Stimulated activated CD4-positive, alpha-beta T cell treated with anti-CD3 and anti-CD28 coated beads, Interleukin-2, amount 100 ng/mL, for 48 hours (primary cell): ENCODE measurements around the gene IZUMO4.

Experiments used
- DNase-seq, 2 donors: peaks; one replicate each; pipeline ENCODE4 v3.0.0-alpha.2; 2020

Gene IZUMO4

DNA sequence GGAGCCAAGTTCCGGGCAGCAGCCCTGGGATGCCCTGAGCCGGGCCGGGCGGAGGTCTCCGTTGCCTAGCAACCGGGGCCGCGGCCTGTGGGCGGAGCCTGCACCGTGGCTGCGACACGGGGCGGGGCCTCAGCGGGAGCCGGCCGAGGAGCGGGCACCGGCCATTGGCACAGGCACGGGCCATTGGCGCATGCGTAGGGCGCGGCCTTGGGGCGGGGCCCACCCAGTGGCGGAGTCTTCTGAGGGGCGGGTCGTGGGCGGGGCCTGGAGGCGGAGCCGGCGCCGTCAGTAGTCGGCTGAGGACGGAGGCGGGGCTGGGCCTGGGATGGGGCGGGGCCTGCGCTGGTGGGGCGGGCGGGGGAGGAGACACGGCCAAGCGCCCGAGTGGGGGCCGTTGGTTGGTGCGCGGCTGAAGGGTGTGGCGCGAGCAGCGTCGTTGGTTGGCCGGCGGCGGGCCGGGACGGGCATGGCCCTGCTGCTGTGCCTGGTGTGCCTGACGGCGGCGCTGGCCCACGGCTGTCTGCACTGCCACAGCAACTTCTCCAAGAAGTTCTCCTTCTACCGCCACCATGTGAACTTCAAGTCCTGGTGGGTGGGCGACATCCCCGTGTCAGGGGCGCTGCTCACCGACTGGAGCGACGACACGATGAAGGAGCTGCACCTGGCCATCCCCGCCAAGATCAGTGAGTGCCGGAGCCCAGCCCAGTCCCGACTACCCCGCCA, at the start of gene IZUMO4:
Gene IZUMO4, plus strand, starts transcription at position 436 of the 723 bp plus-strand sequence. Its CDS starts 31 bp downstream, at position 467.
- DNase-seq: peak; percentile 100

- no peak for DNase-seq
These were observed 49.7 kb upstream of the IZUMO4 start for GRCh38 chr19:2047076-2047448.

GRCh38 chr19:2047449-2048103, 49.1 kb upstream of the IZUMO4 start:
- no peak for DNase-seq

DNA sequence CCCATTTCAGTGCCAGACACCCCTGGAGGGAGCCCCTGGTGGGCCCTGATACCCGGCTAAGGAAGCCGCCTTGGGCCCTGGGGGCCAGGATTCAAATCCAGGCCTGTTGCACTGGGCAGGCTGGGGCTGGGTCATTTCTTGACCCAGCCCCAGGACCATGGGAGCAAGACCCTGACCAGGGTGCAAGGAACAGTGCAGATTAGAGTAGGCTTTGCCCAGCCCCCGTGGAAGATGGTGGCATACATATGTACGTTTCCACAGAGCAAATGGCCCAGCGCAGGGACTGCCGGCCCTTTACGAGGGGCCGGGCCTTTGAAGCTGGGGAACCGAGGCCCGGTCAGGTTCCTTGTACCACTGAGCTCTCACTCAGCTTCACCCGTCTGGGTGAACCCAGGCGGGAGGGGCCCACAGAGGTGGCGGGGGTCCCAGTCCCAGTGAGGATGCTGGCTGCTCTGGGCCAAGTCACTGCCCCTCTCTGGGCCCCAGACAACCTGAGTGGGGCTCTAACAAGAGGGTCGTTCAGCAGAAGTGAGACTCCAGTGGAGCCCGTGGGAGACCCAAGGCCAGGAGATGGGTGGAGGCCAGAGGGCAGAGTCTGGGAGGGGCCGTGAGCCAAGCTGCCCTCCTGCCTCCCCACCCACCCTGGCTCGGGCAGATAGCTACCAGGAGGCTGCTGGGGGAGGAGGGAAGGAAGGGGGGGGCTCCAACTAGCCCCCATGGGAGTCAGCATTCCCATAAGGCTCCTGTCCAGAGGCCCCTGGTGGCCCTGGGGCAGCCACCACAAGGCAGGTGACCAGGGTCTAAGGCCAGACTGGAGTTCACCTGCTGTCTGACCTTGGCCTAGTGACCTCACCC, 48.4 kb upstream of the IZUMO4 start:
- DNase-seq: no peak

DNA sequence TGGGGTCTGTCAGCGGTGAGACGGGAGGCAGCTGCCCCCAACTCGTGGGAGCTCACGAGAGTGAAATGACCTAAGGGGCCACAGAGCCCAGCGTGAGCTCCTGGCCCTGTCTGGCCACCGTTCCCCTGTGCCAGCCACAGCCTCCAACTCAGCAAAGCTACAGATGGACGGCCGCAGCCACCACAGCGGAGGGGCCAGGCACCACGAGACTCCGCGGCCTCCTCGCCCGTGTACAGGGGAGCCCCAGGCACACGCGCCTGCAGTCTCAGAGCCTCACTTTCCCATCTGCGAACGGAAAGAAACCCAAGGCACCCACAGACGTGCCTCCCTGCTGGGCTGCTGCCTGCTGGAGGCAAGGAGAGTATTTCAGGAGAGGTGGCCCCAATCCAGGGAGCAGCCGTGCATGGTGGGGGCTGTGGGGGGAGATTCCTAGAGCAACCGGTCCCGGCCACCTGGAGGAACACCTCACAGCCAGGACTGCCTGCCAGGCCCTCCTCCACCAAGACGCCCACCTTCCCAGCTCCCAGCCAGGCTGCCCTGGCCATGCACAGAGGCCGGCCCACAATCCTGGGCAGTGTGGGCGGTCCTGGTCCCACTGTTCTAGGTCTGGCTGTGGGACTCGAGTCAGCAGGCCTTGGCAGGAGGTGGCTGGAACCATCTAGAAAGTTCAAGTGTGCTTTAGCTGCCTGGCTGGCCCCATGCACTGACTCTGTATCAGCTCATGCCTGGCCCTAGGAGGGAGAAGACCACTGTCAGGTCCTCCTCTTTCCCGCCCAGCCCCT, 47.6 kb upstream of the IZUMO4 start:
- DNase-seq: no peak

DNA sequence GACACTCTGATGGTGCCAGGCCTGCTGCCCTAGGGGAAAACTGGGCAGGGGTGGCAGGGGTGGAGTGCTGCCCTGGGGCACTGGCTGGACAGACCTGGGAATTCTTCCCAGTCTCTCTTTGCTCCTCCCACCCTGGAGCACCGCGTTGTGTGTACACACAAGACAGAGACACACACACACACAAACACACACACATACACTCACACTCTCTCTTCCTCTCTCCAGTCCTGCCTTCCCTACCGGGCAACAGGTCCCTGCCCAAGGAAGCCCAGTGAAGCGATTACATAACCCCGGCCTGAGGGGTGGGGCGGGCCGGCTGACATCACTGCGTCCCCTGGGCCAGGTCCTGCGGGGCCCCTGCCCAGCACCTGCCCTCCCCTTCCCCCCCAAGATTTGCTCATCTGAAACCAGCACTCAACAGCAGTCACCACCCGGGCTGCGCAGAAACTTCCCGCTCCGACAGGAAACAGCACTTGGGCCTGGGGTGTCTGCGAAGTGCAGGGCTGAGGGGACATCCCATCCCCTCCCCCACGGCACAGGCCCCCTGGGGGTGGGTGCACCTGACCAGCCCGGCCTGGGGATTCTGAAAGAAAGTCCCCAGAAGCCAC, 46.9 kb upstream of the IZUMO4 start:
- DNase-seq: no peak

DNA sequence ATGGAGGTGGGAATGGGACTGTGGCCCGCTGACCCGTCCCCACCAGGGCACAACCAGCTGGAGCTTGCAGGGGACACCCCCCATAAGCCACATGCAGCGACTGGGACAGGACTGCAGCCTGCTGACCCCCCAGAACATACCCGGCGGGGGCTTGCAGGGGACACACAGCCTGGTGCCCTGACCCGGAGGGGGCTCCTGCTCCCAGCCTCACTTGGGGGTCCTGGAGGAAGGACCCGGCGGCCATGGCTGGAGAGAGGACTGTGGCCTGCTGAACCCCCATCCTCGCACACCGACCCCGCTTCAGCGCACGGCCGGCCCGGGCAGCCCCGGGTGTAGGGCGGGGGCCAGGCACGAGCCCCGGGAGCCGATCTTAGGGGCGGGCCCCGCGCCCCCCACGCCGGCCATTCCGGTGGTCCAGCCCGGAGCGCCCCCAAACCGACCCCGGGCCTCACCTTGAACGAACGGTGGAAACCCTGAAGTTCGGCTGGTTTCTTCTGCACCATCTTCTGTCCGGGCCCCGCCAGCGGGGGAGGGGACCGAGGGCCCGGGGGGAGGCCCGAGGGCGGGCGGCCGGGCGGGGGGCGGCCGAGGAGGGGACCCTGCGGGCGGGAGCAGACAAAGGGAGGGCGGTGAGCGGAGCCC, 46.2 kb upstream of the IZUMO4 start:
- no peak for DNase-seq

- peak; percentile 97 to 99 for DNase-seq
These were observed 45.5 kb upstream of the IZUMO4 start, which contains the start of gene MKNK2 for GRCh38 chr19:2050991-2051772. MKNK2 (minus strand) TSS chr19:2051244; CDS start chr19:2050851, 393 bp downstream.

- DNase-seq: no peak
These were observed 44.7 kb upstream of the IZUMO4 start for GRCh38 chr19:2051773-2052704.

- no peak for DNase-seq
These were observed 42.9 kb upstream of the IZUMO4 start for GRCh38 chr19:2053601-2054389.

DNA sequence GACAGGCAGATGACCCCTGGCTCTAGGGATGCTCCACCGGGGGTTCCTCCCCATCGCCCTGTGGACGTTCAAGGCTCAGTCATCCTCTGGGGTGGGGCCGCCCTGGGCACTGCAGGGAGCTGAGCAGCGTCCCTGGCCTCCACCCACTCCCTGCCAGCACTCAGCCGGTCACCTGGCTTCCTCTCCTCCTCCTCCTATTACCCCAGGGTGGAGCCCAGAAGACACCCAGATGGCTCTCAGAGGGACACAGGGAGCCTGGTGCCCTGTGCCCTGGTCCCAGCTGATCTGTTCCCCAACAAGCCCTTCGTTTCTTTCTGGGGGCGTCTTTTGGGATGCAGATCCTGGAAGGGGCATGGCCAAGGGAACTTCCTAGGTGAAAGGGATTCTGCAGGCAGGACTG, 42.0 kb upstream of the IZUMO4 start:
- no peak for DNase-seq

DNA sequence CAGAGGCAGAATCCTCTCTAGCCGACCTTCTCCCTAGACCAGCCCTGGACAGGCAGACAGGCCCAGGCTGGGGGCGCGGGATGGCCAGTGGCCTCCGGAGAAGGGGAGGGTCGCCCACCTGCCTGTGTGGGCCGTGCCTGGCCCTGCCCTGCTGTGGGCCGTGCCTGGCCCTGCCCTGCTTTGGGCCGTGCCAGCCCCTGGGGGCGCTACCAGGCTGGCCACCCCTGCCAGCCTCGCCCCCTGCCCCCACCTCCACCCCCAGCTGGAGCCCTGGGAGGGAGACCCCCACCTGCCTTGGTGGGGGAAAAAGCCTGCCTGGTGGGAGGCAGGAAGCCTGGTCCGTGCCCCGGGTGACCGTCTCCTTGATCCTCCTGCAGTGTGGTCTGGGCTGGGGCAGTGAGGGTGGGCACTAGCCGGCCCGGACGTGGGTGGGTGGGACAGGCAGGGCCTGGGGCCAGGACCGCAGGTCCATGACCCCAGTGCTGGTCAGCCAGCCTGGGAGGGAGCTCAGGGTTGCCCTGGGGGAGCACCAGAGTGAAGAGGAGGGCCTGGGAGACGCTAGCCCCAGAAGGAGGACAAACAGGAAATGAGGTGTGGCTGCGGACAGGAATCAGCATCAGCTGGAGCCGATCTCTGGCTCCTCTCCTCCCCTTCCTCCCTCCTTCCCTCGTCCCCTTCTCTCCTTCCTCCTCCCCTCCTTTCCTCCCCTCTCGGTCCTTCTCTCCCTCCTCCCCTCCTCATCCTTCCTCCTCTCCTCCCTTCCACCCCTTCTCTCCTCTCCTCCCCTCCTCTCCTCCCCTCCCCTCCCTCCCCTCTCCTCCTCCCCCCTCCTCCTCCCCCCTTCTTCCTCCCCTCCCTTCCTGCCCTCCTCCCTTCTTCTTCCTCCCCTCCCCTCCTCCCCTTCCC, 40.5 kb upstream of the IZUMO4 start:
- DNase-seq: no peak

- DNase-seq: no peak
These were observed 39.9 kb upstream of the IZUMO4 start for GRCh38 chr19:2056837-2057192.

GRCh38 chr19:2057484-2058469, 38.9 kb upstream of the IZUMO4 start:
- DNase-seq: no peak

GRCh38 chr19:2058570-2059421, 37.9 kb upstream of the IZUMO4 start:
- no peak for DNase-seq
